OCI-LY7 (cell line): ENCODE measurements around the gene PRKN. TPM values are rescaled to one million over a fixed set of nuclear protein-coding genes. Genes with fewer than 3 reads are reported as not detected.

ENCODE experiments used
- BruUV-seq: library from RNA; stranded (reverse); fragments of 400-500 nt; replicated peaks from 2 replicates; lab custom pipeline; 2021; lab: Mats Ljungman, UMichigan
- CTCF ChIA-PET: fragments of 300-600 bp; sonication (Branson Sonifier 250); formaldehyde crosslinking; loops from one replicate; lab custom pipeline; 2022; ENCODE audit warnings: antibody characterized with exemption; ENCODE audit not compliant: unreplicated experiment; lab: Charles Lee
- POLR2A ChIA-PET: fragments of 300-600 bp; sonication (Branson Sonifier 250); formaldehyde crosslinking; loops from one replicate; lab custom pipeline; 2022; ENCODE audit warnings: antibody characterized with exemption; lab: Charles Lee
- DNase-seq: peaks from one replicate; pipeline ENCODE4 v3.0.0-alpha.2; 2015; ENCODE audit warnings: low spot score
- H2AFZ ChIP-seq: fragments of 200-600 bp; sonication (generic), shearing (Covaris generic); 2 replicates; pipeline ENCODE4 v1.6.1; 2014; ENCODE audit warnings: mild to moderate bottlenecking, antibody characterized with exemption, low read length, moderate library complexity
- H3K27ac ChIP-seq: fragments of 200-600 bp; sonication (generic); 2 replicates; pipeline ENCODE4 v1.5.1; 2014; ENCODE audit warnings: mixed run types, low read depth, mild to moderate bottlenecking, moderate library complexity, low read length, inconsistent platforms; ENCODE audit not compliant: poor library complexity, severe bottlenecking
- H3K36me3 ChIP-seq: fragments of 200-600 bp; sonication (generic); 2 replicates; pipeline ENCODE4 v1.6.1; 2014; ENCODE audit warnings: mild to moderate bottlenecking, antibody characterized with exemption, low read length, moderate library complexity, mixed read lengths; ENCODE audit not compliant: insufficient read depth
- H3K4me1 ChIP-seq: fragments of 200-600 bp; sonication (generic); 2 replicates; pipeline ENCODE4 v1.5.1; 2014; ENCODE audit warnings: mild to moderate bottlenecking, low read length; ENCODE audit not compliant: insufficient read depth, poor library complexity, severe bottlenecking
- H3K4me2 ChIP-seq: fragments of 200-600 bp; sonication (generic); 2 replicates; pipeline ENCODE4 v1.6.1; 2014; ENCODE audit warnings: mild to moderate bottlenecking, low read length
- H3K4me3 ChIP-seq: fragments of 200-600 bp; sonication (generic); 2 replicates; pipeline ENCODE4 v1.5.1; 2014; ENCODE audit warnings: mild to moderate bottlenecking, low read depth, low read length; ENCODE audit not compliant: poor library complexity, severe bottlenecking
- H3K79me2 ChIP-seq: fragments of 200-600 bp; sonication (generic); 2 replicates; pipeline ENCODE4 v1.6.1; 2016; ENCODE audit warnings: low read depth, mild to moderate bottlenecking, low read length, moderate library complexity, mixed read lengths; ENCODE audit not compliant: insufficient read depth
- H3K9me2 ChIP-seq: fragments of 200-600 bp; sonication (generic); 2 replicates; pipeline ENCODE4 v1.6.1; 2016; ENCODE audit warnings: mild to moderate bottlenecking, low read length, mixed read lengths; ENCODE audit not compliant: insufficient read depth
- H3K9me3 ChIP-seq: fragments of 200-600 bp; sonication (generic); 2 replicates; pipeline ENCODE4 v1.6.1; 2014; ENCODE audit warnings: mild to moderate bottlenecking, mixed run types, low read length, mixed read lengths
- H4K20me1 ChIP-seq: fragments of 200-600 bp; sonication (generic); 2 replicates; pipeline ENCODE4 v1.6.1; 2014; ENCODE audit warnings: mild to moderate bottlenecking, antibody characterized with exemption, low read length, moderate library complexity, mixed read lengths; ENCODE audit not compliant: insufficient read depth
- CTCF ChIP-seq: fragments of 200-600 bp; sonication (generic); conservative IDR thresholded peaks from 2 replicates; pipeline ENCODE4 v1.5.1; 2014; ENCODE audit warnings: mild to moderate bottlenecking, antibody characterized with exemption, low read length, moderate library complexity, mixed read lengths
- EZH2phosphoT487 ChIP-seq: fragments of 200-600 bp; sonication (generic); IDR thresholded peaks from 2 replicates; pipeline ENCODE4 v1.6.1; 2018; ENCODE audit warnings: low read depth, borderline replicate concordance, mild to moderate bottlenecking, mixed run types, antibody characterized with exemption, low read length, moderate library complexity, mixed read lengths
- intact Hi-C: fragments of 100-400 bp; cut with micrococcal nuclease; formaldehyde crosslinking; loops from one replicate; pipeline ENCODE4 v1.10.0; 2022; ENCODE audit not compliant: unreplicated experiment
- total RNA-seq, 2 experiments: library from RNA; depleted of rRNA in 1 of 2; stranded (reverse); fragments of >200 nt in 1 of 2; shearing (Covaris generic) in 1 of 2; gene quantifications; 2 replicates each; pipeline ENCODE4 v1.2.3, GENCODE V29; 2014 to 2022

Gene PRKN
- total RNA-seq, 2 experiments from 2014 or later = 1.3 to 2.0 TPM

GRCh38 chr6:161347988-161348627, 1379.5 kb downstream of the PRKN start:
- H3K9me3 ChIP-seq = no peaks in the 10 kb centered on the region
- H3K27ac ChIP-seq = no peak overlapping the region
- H3K79me2 ChIP-seq = no peaks in the 10 kb centered on the region
- no TSS peak for BruUV-seq
- intact Hi-C loops = no loop called here
- no peak overlapping the region for H3K4me3 ChIP-seq
- ChIA-PET CTCF (no interaction called here), POLR2A (interaction anchor here (0.7 kb wide), 1 partner anchor 121 kb away, joined by 3 read pairs; no protein-coding TSS in a partner anchor)
- H3K4me1 ChIP-seq = no peaks in the 10 kb centered on the region
- H2AFZ ChIP-seq = no peak overlapping the region
- no peak for TF ChIP-seq CTCF
- TF ChIP-seq EZH2phosphoT487 = no peak
- no peak for DNase-seq
- H3K4me2 ChIP-seq = no peak overlapping the region
- no peaks in the 10 kb centered on the region for H3K36me3 ChIP-seq
- H3K9me2 ChIP-seq = no peaks in the 10 kb centered on the region
- H4K20me1 ChIP-seq = no peaks in the 10 kb centered on the region

- Histone ChIP-seq H4K20me1 (no peaks in the 10 kb centered on the region), H3K9me2 (no peaks in the 10 kb centered on the region), H3K36me3 (no peaks in the 10 kb centered on the region), H3K4me2 (no peak overlapping the region), H3K79me2 (no peaks in the 10 kb centered on the region), H3K27ac (no peak overlapping the region), H3K4me3 (no peak overlapping the region), H2AFZ (no peak overlapping the region), H3K9me3 (no peaks in the 10 kb centered on the region), H3K4me1 (no peaks in the 10 kb centered on the region)
- DNase-seq = no peak
- TF ChIP-seq CTCF (no peak), EZH2phosphoT487 (no peak)
- intact Hi-C loops = no loop called here
- ChIA-PET POLR2A (interaction anchor here (0.7 kb wide), 1 partner anchor 640 kb away, joined by 3 read pairs; no protein-coding TSS in a partner anchor), CTCF (no interaction called here)
- BruUV-seq = no TSS peak
Observed at GRCh38 chr6:161347125-161347524, 1380.4 kb downstream of the PRKN start.

GRCh38 chr6:161346717-161347116, 1380.8 kb downstream of the PRKN start:
- Histone ChIP-seq H3K4me3 (no peak overlapping the region), H2AFZ (no peak overlapping the region), H3K4me2 (no peak overlapping the region), H3K27ac (no peak overlapping the region), H3K79me2 (no peaks in the 10 kb centered on the region), H3K36me3 (no peaks in the 10 kb centered on the region), H3K9me2 (no peaks in the 10 kb centered on the region), H3K9me3 (no peaks in the 10 kb centered on the region), H4K20me1 (no peaks in the 10 kb centered on the region), H3K4me1 (no peaks in the 10 kb centered on the region)
- DNase-seq = no peak
- TF ChIP-seq EZH2phosphoT487 = no peak
- intact Hi-C loops = no loop called here
- BruUV-seq = no TSS peak
- CTCF ChIA-PET = no interaction called here
- POLR2A ChIA-PET = interaction anchor here (0.7 kb wide), 1 partner anchor 640 kb away, joined by 3 read pairs; no protein-coding TSS in a partner anchor
